Prostate gland (tissue), 2 donors: Measurements from ENCODE around the gene EIF4H. TPM values are rescaled to one million over a fixed set of nuclear protein-coding genes. Genes with fewer than 3 reads are reported as not detected.
"Not testable (repeated sequence)": the region's sequence is repeated elsewhere in the genome, so short reads cannot be mapped to it uniquely, and the experiment has no call there.

Source experiments
- DNase-seq: peaks from one replicate; pipeline ENCODE4 v3.0.0-alpha.2; 2019; ENCODE audit warnings: low spot score
- H3K27ac ChIP-seq, 2 donors: fragments of 200-600 bp; sonication (generic); 2 replicates each; pipeline ENCODE4 v1.5.1; 2017 to 2019
- H3K27me3 ChIP-seq: fragments of 200-600 bp; sonication (generic); replicated peaks from 2 replicates; pipeline ENCODE4 v1.5.1; 2019; ENCODE audit not compliant: insufficient read depth
- H3K36me3 ChIP-seq, 2 donors: fragments of 200-600 bp; sonication (generic); 1 replicate in 1 of 2; 2 replicates in 1 of 2; pipeline versions ENCODE4 v1.5.1 to v1.8.1; 2017 to 2019
- H3K4me1 ChIP-seq: fragments of 200-600 bp; sonication (generic); replicated peaks from 2 replicates; pipeline ENCODE4 v1.5.1; 2019
- H3K4me3 ChIP-seq, 2 donors: fragments of 200-600 bp; sonication (generic); 2 replicates each; pipeline ENCODE4 v1.5.1; 2017 to 2019
- H3K9me3 ChIP-seq: fragments of 200-600 bp; sonication (generic); 2 replicates; pipeline ENCODE4 v1.5.1; 2017
- POLR2A ChIP-seq: fragments of 450-650 bp; IDR thresholded peaks from one replicate; pipeline ENCODE4 v1.6.1; 2016; ENCODE audit warnings: antibody characterized with exemption, mild to moderate bottlenecking
- POLR2AphosphoS5 ChIP-seq: sonication (generic); formaldehyde crosslinking; IDR thresholded peaks from one replicate; pipeline ENCODE4 v1.6.1; 2017; ENCODE audit warnings: antibody characterized with exemption
- WGBS: methylation state at CpG from one replicate; pipeline ENCODE4 v1.1.5; 2018; 5-methylcytosine and 5-hydroxymethylcytosine counted together
- intact Hi-C: fragments of 100-400 bp; cut with DNase I; formaldehyde crosslinking; loops from one replicate; pipeline ENCODE4 v1.14.2; 2022
- total RNA-seq, 2 donors: library from RNA; depleted of rRNA; stranded (reverse); fragments of >200 nt; gene quantifications; one replicate each; pipeline ENCODE4 v1.1.0, GENCODE V29; 2016
- TF ChIP-seq, protein P1 (sequence below), 4 experiments: fragments of 200-600 bp in 2 of 4; fragments of 450-650 bp in 2 of 4; sonication (generic) in 2 of 4; IDR thresholded peaks; 1 replicate in 3 of 4; 2 replicates in 1 of 4; pipeline ENCODE4 v1.5.1; 2016 to 2019; ENCODE audit warnings: antibody characterized with exemption in 4 of 4, mild to moderate bottlenecking in 2 of 4, moderate library complexity in 2 of 4

Gene EIF4H
- total RNA-seq, 2 donors from 2014 or later: 199 to 252 TPM

DNA sequence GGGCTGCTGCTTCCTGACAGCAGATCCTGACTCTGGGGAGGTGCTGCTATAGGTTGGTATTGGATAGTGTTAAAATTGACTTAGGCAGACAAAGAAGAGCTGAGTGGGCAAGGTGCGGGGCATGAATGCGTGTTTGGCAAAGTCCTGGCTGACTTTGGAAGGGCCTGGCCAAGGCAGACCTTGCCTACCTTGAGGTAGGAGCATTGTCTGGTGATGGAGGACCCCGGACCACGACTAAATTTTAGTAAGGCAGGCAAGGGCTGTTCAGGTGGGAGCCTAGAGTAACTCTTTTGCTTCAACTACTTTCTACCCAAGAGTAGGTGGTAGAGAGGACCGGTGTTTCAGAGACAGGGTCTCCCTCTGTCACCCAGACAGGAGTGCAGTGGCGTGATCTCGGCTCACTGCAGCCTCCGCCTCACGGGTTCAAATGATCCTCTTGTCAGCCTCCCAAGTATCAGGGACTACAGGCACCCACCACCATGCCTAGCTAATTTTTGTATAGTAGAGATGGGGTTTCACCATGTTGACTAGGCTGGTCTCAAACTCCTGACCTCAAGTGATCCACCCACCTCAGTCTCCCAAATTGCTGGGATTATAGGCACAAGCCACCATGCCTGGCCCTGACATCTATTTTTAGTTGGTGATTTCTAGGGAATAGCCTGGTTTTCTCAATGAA, 23.4 kb downstream of the EIF4H start:
- Histone ChIP-seq H3K27ac (no peak overlapping the region), H3K4me1 (peaks cover 3% of the 10 kb centered on the region), H3K27me3 (no peaks in the 10 kb centered on the region), H3K4me3 (no peak overlapping the region), H3K36me3 (peaks cover 0 to 11% of the 10 kb centered on the region in 2 donors), H3K9me3 (no peaks in the 10 kb centered on the region)
- intact Hi-C loops: no loop called here
- TF ChIP-seq, protein P1, sequence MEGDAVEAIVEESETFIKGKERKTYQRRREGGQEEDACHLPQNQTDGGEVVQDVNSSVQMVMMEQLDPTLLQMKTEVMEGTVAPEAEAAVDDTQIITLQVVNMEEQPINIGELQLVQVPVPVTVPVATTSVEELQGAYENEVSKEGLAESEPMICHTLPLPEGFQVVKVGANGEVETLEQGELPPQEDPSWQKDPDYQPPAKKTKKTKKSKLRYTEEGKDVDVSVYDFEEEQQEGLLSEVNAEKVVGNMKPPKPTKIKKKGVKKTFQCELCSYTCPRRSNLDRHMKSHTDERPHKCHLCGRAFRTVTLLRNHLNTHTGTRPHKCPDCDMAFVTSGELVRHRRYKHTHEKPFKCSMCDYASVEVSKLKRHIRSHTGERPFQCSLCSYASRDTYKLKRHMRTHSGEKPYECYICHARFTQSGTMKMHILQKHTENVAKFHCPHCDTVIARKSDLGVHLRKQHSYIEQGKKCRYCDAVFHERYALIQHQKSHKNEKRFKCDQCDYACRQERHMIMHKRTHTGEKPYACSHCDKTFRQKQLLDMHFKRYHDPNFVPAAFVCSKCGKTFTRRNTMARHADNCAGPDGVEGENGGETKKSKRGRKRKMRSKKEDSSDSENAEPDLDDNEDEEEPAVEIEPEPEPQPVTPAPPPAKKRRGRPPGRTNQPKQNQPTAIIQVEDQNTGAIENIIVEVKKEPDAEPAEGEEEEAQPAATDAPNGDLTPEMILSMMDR (IDR thresholded peaks at IDR 0.05): no peak
- TF ChIP-seq POLR2AphosphoS5 (no peak), POLR2A (no peak)
- no peak for DNase-seq
- 96% methylated on average over 9 of the region's 9 CpGs for WGBS

DNA sequence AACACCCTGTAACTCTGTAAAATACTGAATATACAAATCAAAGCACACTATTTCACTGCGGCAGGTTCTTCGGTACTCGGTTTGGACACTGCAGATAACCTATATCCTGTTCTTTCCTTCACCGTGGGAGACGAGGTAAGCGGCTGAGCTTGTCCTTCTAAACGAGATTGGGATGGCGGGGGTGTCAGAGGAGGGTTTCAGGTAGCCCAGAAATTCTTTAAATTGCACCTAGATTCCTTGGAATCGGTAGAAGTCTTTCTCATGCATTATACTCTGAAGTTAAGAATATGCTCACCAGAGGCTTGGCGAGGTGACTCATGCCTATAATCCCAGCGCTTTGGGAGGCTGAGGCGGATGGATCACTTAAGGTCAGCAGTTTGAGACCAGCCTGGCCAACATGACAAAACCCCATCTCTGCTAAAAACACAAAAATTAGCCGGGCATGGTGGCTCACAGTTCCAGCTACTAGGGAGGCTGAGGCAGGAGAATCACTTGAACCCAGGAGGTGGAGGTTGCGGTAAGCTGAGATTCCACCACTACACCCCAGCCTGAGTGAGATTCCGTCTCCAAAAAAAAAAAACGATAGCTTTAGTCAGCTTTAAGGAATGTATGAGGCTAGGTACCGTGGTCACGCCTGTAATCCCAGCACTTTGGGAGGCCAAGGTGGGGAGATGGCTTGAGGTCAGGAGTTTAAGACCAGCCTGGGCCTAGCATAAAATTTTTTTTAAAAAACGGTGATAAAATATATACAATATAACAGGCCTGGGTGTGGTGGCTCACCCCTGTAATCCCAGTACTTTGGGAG, 25.6 kb downstream of the EIF4H start:
- TF ChIP-seq POLR2AphosphoS5 (peak; percentile 82), POLR2A (no peak)
- Histone ChIP-seq H3K4me1 (peaks cover 3% of the 10 kb centered on the region), H3K27ac (peak overlapping the region; percentile 57 to 72), H3K36me3 (no peaks in the 10 kb centered on the region), H3K4me3 (no peak overlapping the region), H3K27me3 (no peaks in the 10 kb centered on the region), H3K9me3 (no peaks in the 10 kb centered on the region)
- intact Hi-C loops: loop anchor here (5.0 to 10.0 kb wide), 2 partner anchors 132 to 335 kb away; partner anchors contain the start of gene TMEM270
- DNase-seq: peak; percentile 58
- WGBS: 53% methylated on average over 19 of the region's 19 CpGs

DNA sequence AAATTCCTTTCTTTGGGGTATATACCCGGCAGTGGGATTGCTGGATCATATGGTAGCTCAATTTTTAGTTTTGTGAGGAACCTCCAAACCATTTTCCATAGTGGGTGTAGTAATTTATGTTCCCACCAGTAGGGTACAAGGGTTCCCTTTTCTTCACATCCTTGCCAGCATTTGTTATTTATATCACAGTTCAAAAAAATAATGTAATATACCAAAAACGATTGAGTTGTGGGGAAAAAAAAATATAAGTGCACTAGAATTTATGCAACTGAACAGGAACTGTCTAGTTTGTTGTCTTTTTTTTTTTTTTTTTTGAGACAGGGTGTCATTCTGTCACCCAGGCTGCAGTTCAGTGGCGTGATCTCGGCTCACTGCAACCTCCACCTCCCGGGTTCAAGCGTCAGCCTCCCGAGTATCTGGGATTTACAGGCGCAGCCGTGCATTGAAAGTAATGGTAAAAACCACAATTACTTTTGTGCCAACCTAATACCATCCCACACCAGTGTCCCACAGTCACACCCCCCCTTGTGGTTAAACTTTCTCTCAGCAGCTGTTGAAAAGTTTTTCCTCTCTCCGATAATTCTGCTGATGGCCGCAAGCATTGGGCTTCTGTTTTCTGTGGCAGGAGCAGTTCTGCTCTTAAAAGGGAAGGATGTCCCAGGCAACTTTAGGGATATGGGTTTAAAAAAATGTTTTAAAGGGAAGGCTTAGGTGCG, 28.8 kb downstream of the EIF4H start:
- DNase-seq: peak; percentile 38
- 30% methylated on average over 12 of the region's 12 CpGs for WGBS
- Histone ChIP-seq H3K4me1 (peaks cover 3% of the 10 kb centered on the region), H3K4me3 (no peak overlapping the region), H3K36me3 (no peaks in the 10 kb centered on the region), H3K9me3 (no peaks in the 10 kb centered on the region), H3K27ac (no peak overlapping the region), H3K27me3 (no peaks in the 10 kb centered on the region)
- intact Hi-C loops: loop anchor here (5.0 to 10.0 kb wide), 2 partner anchors 136 to 338 kb away; partner anchors contain the start of gene TMEM270
- TF ChIP-seq POLR2AphosphoS5 (peak; percentile 35), POLR2A (no peak)
- TF ChIP-seq, protein P1 (IDR thresholded peaks at IDR 0.05): peak in 3 of 4 experiments; percentile 44 to 59 (median 58)

DNA sequence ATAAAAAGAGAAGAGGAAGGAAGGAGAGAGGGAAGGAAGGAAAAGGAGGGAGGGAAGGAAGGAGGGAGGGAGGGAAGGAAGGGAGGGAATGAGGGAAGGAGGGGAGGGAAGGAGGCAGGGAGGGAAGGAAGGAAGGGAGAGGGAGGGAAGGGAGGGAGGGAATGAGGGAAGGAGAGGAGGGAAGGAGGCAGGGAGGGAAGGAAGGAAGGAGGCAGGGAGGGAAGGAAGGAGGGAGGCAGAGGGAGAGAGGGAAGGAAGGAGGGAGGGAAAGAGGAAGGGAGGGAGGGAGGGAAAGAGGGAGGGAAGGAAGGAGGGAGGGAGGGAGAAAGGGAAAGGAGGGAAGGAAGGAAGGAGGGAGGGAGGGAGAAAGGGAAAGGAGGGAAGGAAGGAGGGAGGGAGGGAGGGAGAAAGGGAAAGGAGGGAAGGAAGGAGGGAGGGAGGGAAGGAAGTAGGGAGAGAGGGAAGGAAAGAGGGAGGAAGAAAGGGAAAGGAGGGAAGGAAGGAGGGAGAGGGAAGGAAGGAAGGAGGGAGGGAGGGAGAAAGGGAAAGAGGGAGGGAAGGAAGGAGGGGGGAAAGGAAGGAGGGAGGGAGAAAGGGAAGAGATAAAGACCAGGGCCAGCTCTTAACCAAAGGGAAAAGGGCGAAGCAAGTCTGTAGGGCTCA, 29.9 kb downstream of the EIF4H start:
- DNase-seq: no peak
- 75% methylated on average over 1 of the region's 1 CpG for WGBS

DNA sequence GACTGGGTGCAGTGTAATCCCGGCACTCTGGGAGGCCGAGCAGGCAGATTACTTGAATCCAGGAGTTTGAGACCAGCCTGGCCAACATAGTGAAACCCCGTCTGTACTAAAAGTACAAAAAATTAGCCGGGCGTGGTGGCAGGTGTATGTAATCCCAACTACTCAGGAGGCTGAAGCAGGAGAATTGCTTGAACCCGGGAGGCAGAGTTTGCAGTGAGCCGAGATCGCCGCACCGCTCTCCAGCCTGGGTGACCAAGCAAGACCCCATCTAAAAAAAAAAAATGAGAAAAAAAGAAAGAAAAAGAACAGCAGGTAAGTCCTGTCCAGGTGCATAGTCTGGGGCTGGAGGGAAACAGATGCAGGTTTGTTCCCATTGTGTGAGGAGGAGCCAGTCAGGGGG, 31.9 kb downstream of the EIF4H start:
- not testable (repeated sequence) for H3K27ac ChIP-seq, H3K9me3 ChIP-seq, H3K27me3 ChIP-seq, DNase-seq, H3K4me1 ChIP-seq, H3K4me3 ChIP-seq, H3K36me3 ChIP-seq
- WGBS: 83% methylated on average over 10 of the region's 10 CpGs
- intact Hi-C loops: loop anchor here (2.0 to 10.0 kb wide), 2 partner anchors 195 to 341 kb away; partner anchors contain the start of gene TMEM270

More for the DNA sequence above, 29.9 kb downstream of the EIF4H start:
- no peak for TF ChIP-seq POLR2A
- TF ChIP-seq POLR2AphosphoS5: no peak
- TF ChIP-seq, protein P1 (IDR thresholded peaks at IDR 0.05): no peak
- H3K4me3 ChIP-seq: no peak overlapping the region
- intact Hi-C loops: loop anchor here (5.0 to 10.0 kb wide), 2 partner anchors 137 to 339 kb away; partner anchors contain the start of gene TMEM270
- H3K4me1 ChIP-seq: peaks cover 2% of the 10 kb centered on the region
- no peaks in the 10 kb centered on the region for H3K9me3 ChIP-seq
- no peaks in the 10 kb centered on the region for H3K27me3 ChIP-seq
- no peaks in the 10 kb centered on the region for H3K36me3 ChIP-seq
- no peak overlapping the region for H3K27ac ChIP-seq
